Naive thymus-derived CD4-positive, alpha-beta T cell (primary cell): Measurements from ENCODE around the gene ITGA4. TPM values are rescaled to one million over a fixed set of nuclear protein-coding genes. Genes with fewer than 3 reads are reported as not detected.

Experiments used
- ATAC-seq: fragments of 150-1000 bp; cut with Tn5 transposase; 2 replicates; pipeline ENCODE4 v1.10.0; 2021; ENCODE audit warnings: mild to moderate bottlenecking, moderate library complexity
- CTCF ChIA-PET: fragments of 350-600 bp; sonication (Branson Sonifier 250); formaldehyde crosslinking; loops from one replicate; lab custom pipeline; 2021; ENCODE audit warnings: antibody characterized with exemption; lab: Charles Lee
- POLR2A ChIA-PET: fragments of 350-600 bp; sonication (Branson Sonifier 250); formaldehyde crosslinking; loops from one replicate; lab custom pipeline; 2021; ENCODE audit warnings: antibody characterized with exemption, inconsistent platforms; lab: Charles Lee
- DNase-seq, 9 donors: peaks; one replicate each; pipeline versions ENCODE4 v3.0.0 to v3.0.0-alpha.2; 2020 to 2022; ENCODE audit warnings: mixed read lengths in 1 of 9
- H3K27ac ChIP-seq: one replicate; pipeline ENCODE4 v1.7.0; 2013; ENCODE audit warnings: mild to moderate bottlenecking, low read depth, low read length, moderate library complexity
- H3K27me3 ChIP-seq, 2 donors: one replicate each; pipeline ENCODE4 v1.7.0; 2013; ENCODE audit warnings: low read length in 2 of 2, mild to moderate bottlenecking in 2 of 2, moderate library complexity in 2 of 2; ENCODE audit not compliant: control insufficient read depth in 2 of 2, insufficient read depth in 2 of 2
- H3K36me3 ChIP-seq, 3 experiments: 1 replicate in 2 of 3; 2 replicates in 1 of 3; pipeline ENCODE4 v1.7.0; 2013; ENCODE audit warnings: low read length in 3 of 3, mild to moderate bottlenecking in 3 of 3, moderate library complexity in 1 of 3; ENCODE audit not compliant: insufficient read depth in 3 of 3, control insufficient read depth in 2 of 3
- H3K4me1 ChIP-seq, 2 donors: one replicate each; pipeline ENCODE4 v1.7.0; 2013; ENCODE audit warnings: low read length in 2 of 2, mild to moderate bottlenecking in 2 of 2, moderate library complexity in 1 of 2; ENCODE audit not compliant: control insufficient read depth in 2 of 2, insufficient read depth in 2 of 2
- H3K4me3 ChIP-seq: 2 replicates; pipeline ENCODE4 v1.7.0; 2013; ENCODE audit warnings: mild to moderate bottlenecking, low read length
- H3K9me3 ChIP-seq, 3 experiments: 1 replicate in 2 of 3; 2 replicates in 1 of 3; pipeline ENCODE4 v1.7.0; 2013; ENCODE audit warnings: low read length in 3 of 3; ENCODE audit not compliant: control insufficient read depth in 2 of 3
- H3K27ac Mint-ChIP-seq, 9 donors: one replicate each; pipeline ENCODE4 v1.8.0; 2020 to 2022; ENCODE audit warnings: mixed read lengths in 9 of 9, mild to moderate bottlenecking in 8 of 9, moderate library complexity in 5 of 9, inconsistent platforms in 2 of 9
- H3K27me3 Mint-ChIP-seq, 5 donors: one replicate each; pipeline ENCODE4 v1.8.0; 2021 to 2022; ENCODE audit warnings: mixed read lengths in 5 of 5, mild to moderate bottlenecking in 1 of 5
- H3K36me3 Mint-ChIP-seq, 5 donors: one replicate each; pipeline ENCODE4 v1.8.0; 2020 to 2022; ENCODE audit warnings: mixed read lengths in 5 of 5, mild to moderate bottlenecking in 3 of 5, inconsistent platforms in 1 of 5
- H3K4me1 Mint-ChIP-seq, 7 donors: one replicate each; pipeline ENCODE4 v1.8.0; 2020 to 2022; ENCODE audit warnings: mixed read lengths in 7 of 7, mild to moderate bottlenecking in 3 of 7, inconsistent platforms in 1 of 7
- H3K4me3 Mint-ChIP-seq, 10 donors: one replicate each; pipeline ENCODE4 v1.8.0; 2020 to 2022; ENCODE audit warnings: mild to moderate bottlenecking in 10 of 10, mixed read lengths in 10 of 10, moderate library complexity in 6 of 10, inconsistent platforms in 2 of 10
- H3K9me3 Mint-ChIP-seq, 11 donors: one replicate each; pipeline ENCODE4 v1.8.0; 2020 to 2022; ENCODE audit warnings: mixed read lengths in 11 of 11, mild to moderate bottlenecking in 4 of 11, inconsistent platforms in 1 of 11, moderate library complexity in 1 of 11
- intact Hi-C, 2 donors: fragments of 100-400 bp; cut with micrococcal nuclease; formaldehyde crosslinking; loops; one replicate each; pipeline ENCODE4 v1.15.1; 2023
- polyA plus RNA-seq, 2 donors: library from polyadenylated mRNA; unstranded; fragments of 300-500 nt; fragmentation: Illumina TruSeq; gene quantifications; one replicate each; pipeline ENCODE4 v1.2.3, GENCODE V29; 2021
- total RNA-seq, 6 experiments: library from RNA in 5 of 6; stranded (reverse) in 5 of 6; gene quantifications; 1 replicate in 5 of 6; 2 replicates in 1 of 6; pipeline ENCODE4 v1.2.3 and lab custom pipeline; 2021 to 2026

The ITGA4 gene
- total and polyA plus RNA-seq, 7 experiments from 2014 or later = 66.9 to 212 (median 151) TPM

GRCh38 chr2:181563101-181563692 is 106.0 kb downstream of the ITGA4 start:
- no peak for DNase-seq
- Histone ChIP-seq H3K36me3 (no peaks in the 10 kb centered on the region), H3K4me1 (no peaks in the 10 kb centered on the region), H3K9me3 (no peaks in the 10 kb centered on the region), H3K27ac (no peak overlapping the region), H3K27me3 (no peaks in the 10 kb centered on the region), H3K4me3 (no peak overlapping the region)
- CTCF ChIA-PET = no interaction called here
- POLR2A ChIA-PET = no interaction called here
- no peak for ATAC-seq
- Mint-ChIP-seq H3K36me3 (peaks cover 0 to 5% (median 0%) of the 10 kb centered on the region in 5 donors), H3K9me3 (no peaks in the 10 kb centered on the region), H3K27me3 (no peaks in the 10 kb centered on the region), H3K27ac (no peak overlapping the region), H3K4me1 (peaks cover 0 to 9% (median 0%) of the 10 kb centered on the region in 7 donors), H3K4me3 (no peak overlapping the region)
- intact Hi-C loops = no loop called here

GRCh38 chr2:181566334-181567032 is 109.3 kb downstream of the ITGA4 start:
- H3K27ac Mint-ChIP-seq = peak overlapping the region in 1 of 9 donors; percentile 38

GRCh38 chr2:181570059-181570458 is 112.9 kb downstream of the ITGA4 start:
- H3K4me3 Mint-ChIP-seq = no peak overlapping the region
- CTCF ChIA-PET = interaction anchor here (0.9 to 4.3 kb wide), 3 partner anchors 9 to 145 kb away, joined by 3 to 16 read pairs (median 4); no protein-coding TSS in a partner anchor
- Histone ChIP-seq H3K36me3 (no peaks in the 10 kb centered on the region), H3K9me3 (no peaks in the 10 kb centered on the region), H3K4me3 (no peak overlapping the region), H3K27me3 (peaks cover 0 to 4% of the 10 kb centered on the region in 2 donors), H3K4me1 (no peaks in the 10 kb centered on the region), H3K27ac (no peak overlapping the region)
- no peak for ATAC-seq
- H3K4me1 Mint-ChIP-seq = peaks cover 0 to 9% (median 3%) of the 10 kb centered on the region in 7 donors
- H3K36me3 Mint-ChIP-seq = peaks cover 0 to 2% (median 0%) of the 10 kb centered on the region in 5 donors
- POLR2A ChIA-PET = no interaction called here
- H3K27me3 Mint-ChIP-seq = peaks cover 0 to 25% (median 4%) of the 10 kb centered on the region in 5 donors
- H3K27ac Mint-ChIP-seq = no peak overlapping the region
- intact Hi-C loops = loop anchor here (5.0 to 10.0 kb wide), 3 partner anchors 112 to 385 kb away; partner anchors contain the start of gene NEUROD1 (in 1 of the 2)
- no peaks in the 10 kb centered on the region for H3K9me3 Mint-ChIP-seq
- no peak for DNase-seq

More at GRCh38 chr2:181566334-181567032, 109.3 kb downstream of the ITGA4 start:
- H3K27ac ChIP-seq = no peak overlapping the region
- CTCF ChIA-PET = no interaction called here
- Mint-ChIP-seq H3K4me1 (peaks cover 0 to 11% (median 3%) of the 10 kb centered on the region in 7 donors), H3K9me3 (no peaks in the 10 kb centered on the region), H3K27me3 (peaks cover 0 to 6% (median 0%) of the 10 kb centered on the region in 5 donors), H3K4me3 (no peak overlapping the region), H3K36me3 (peaks cover 0 to 2% (median 0%) of the 10 kb centered on the region in 5 donors)
- no peaks in the 10 kb centered on the region for H3K9me3 ChIP-seq
- H3K4me1 ChIP-seq = no peaks in the 10 kb centered on the region
- no peak for DNase-seq
- no peaks in the 10 kb centered on the region for H3K27me3 ChIP-seq
- ATAC-seq = no peak
- intact Hi-C loops = no loop called here
- POLR2A ChIA-PET = no interaction called here
- no peak overlapping the region for H3K4me3 ChIP-seq
- no peaks in the 10 kb centered on the region for H3K36me3 ChIP-seq

GRCh38 chr2:181570833-181571661 is 113.9 kb downstream of the ITGA4 start:
- no peak overlapping the region for H3K27ac Mint-ChIP-seq
- intact Hi-C loops = loop anchor here (1.0 to 10.0 kb wide), 5 partner anchors 111 to 494 kb away; partner anchors contain the start of gene NEUROD1 (in 1 of the 2)
- Histone ChIP-seq H3K27me3 (peaks cover 0 to 4% of the 10 kb centered on the region in 2 donors), H3K9me3 (no peaks in the 10 kb centered on the region), H3K4me3 (no peak overlapping the region), H3K27ac (no peak overlapping the region), H3K4me1 (no peaks in the 10 kb centered on the region), H3K36me3 (no peaks in the 10 kb centered on the region)
- ChIA-PET POLR2A (no interaction called here), CTCF (interaction anchor here (1.1 to 4.3 kb wide), 2 partner anchors 10 to 144 kb away, joined by 3 to 16 read pairs; no protein-coding TSS in a partner anchor)
- H3K4me3 Mint-ChIP-seq = peak overlapping the region in 2 of 10 donors; percentile 21 to 54
- H3K9me3 Mint-ChIP-seq = no peaks in the 10 kb centered on the region
- H3K36me3 Mint-ChIP-seq = peaks cover 0 to 2% (median 0%) of the 10 kb centered on the region in 5 donors
- no peak for DNase-seq
- H3K4me1 Mint-ChIP-seq = peaks cover 0 to 7% (median 3%) of the 10 kb centered on the region in 7 donors
- H3K27me3 Mint-ChIP-seq = peaks cover 0 to 25% (median 4%) of the 10 kb centered on the region in 5 donors
- ATAC-seq = no peak

GRCh38 chr2:181573140-181573736 is 116.1 kb downstream of the ITGA4 start:
- POLR2A ChIA-PET = no interaction called here
- Mint-ChIP-seq H3K4me3 (no peak overlapping the region), H3K27ac (no peak overlapping the region), H3K36me3 (peaks cover 0 to 2% (median 0%) of the 10 kb centered on the region in 5 donors), H3K27me3 (peaks cover 0 to 25% (median 4%) of the 10 kb centered on the region in 5 donors), H3K4me1 (peaks cover 0 to 3% (median 1%) of the 10 kb centered on the region in 7 donors), H3K9me3 (no peaks in the 10 kb centered on the region)
- Histone ChIP-seq H3K9me3 (no peaks in the 10 kb centered on the region), H3K36me3 (no peaks in the 10 kb centered on the region), H3K4me1 (no peaks in the 10 kb centered on the region), H3K27me3 (peaks cover 0 to 4% of the 10 kb centered on the region in 2 donors), H3K4me3 (no peak overlapping the region), H3K27ac (no peak overlapping the region)
- DNase-seq (peak in 1 of 9 donors; percentile 13), ATAC-seq (no peak)
- CTCF ChIA-PET = interaction anchor here (0.6 to 4.3 kb wide), 3 partner anchors 15 to 142 kb away, joined by 3 to 16 read pairs (median 3); no protein-coding TSS in a partner anchor
- intact Hi-C loops = loop anchor here (5.0 to 10.0 kb wide), 3 partner anchors 109 to 382 kb away; partner anchors contain the start of gene NEUROD1 (in 1 of the 2)

- H3K36me3 Mint-ChIP-seq = no peaks in the 10 kb centered on the region
- Histone ChIP-seq H3K36me3 (no peaks in the 10 kb centered on the region), H3K4me1 (no peaks in the 10 kb centered on the region), H3K4me3 (no peak overlapping the region), H3K27ac (no peak overlapping the region), H3K9me3 (no peaks in the 10 kb centered on the region), H3K27me3 (peaks cover 0 to 4% of the 10 kb centered on the region in 2 donors)
- no peak for ATAC-seq
- POLR2A ChIA-PET = no interaction called here
- no peak overlapping the region for H3K27ac Mint-ChIP-seq
- CTCF ChIA-PET = interaction anchor here (4.3 kb wide), 1 partner anchor 141 kb away, joined by 16 read pairs; no protein-coding TSS in a partner anchor
- no peak overlapping the region for H3K4me3 Mint-ChIP-seq
- DNase-seq = no peak
- H3K4me1 Mint-ChIP-seq = peaks cover 0 to 3% (median 0%) of the 10 kb centered on the region in 7 donors
- intact Hi-C loops = loop anchor here (5.0 to 10.0 kb wide), 3 partner anchors 108 to 380 kb away; partner anchors contain the start of gene NEUROD1 (in 1 of the 2)
- H3K9me3 Mint-ChIP-seq = no peaks in the 10 kb centered on the region
- peaks cover 0 to 22% (median 4%) of the 10 kb centered on the region in 5 donors for H3K27me3 Mint-ChIP-seq
Measured at GRCh38 chr2:181574321-181574720, 117.1 kb downstream of the ITGA4 start.
